AG10803 (cell line): ENCODE data around the gene PCBP3.

ENCODE experiments used
- DNase-seq: peaks from one replicate; pipeline ENCODE4 v3.0.0; 2010; ENCODE audit warnings: low read depth
- H3K4me3 ChIP-seq: 2 replicates; pipeline ENCODE4 v1.5.1; 2011; ENCODE audit warnings: mild to moderate bottlenecking, low read length, control low read depth
- CTCF ChIP-seq: conservative IDR thresholded peaks from 2 replicates; pipeline ENCODE4 v1.5.1; 2011; ENCODE audit warnings: mild to moderate bottlenecking, low read length, control low read depth, inconsistent platforms

Gene PCBP3

GRCh38 chr21:45800339-45801080 is 157.0 kb downstream of the PCBP3 start:
- no peak for DNase-seq
- no peak overlapping the region for H3K4me3 ChIP-seq
- no peak for TF ChIP-seq CTCF

GRCh38 chr21:45801129-45801964 is 157.8 kb downstream of the PCBP3 start:
- no peak for DNase-seq
- no peak overlapping the region for H3K4me3 ChIP-seq
- TF ChIP-seq CTCF = no peak

GRCh38 chr21:45801989-45802388 is 158.5 kb downstream of the PCBP3 start:
- DNase-seq = no peak
- TF ChIP-seq CTCF = no peak
- no peak overlapping the region for H3K4me3 ChIP-seq

GRCh38 chr21:45802425-45802824 is 158.9 kb downstream of the PCBP3 start:
- no peak for TF ChIP-seq CTCF
- no peak overlapping the region for H3K4me3 ChIP-seq
- no peak for DNase-seq

- no peak overlapping the region for H3K4me3 ChIP-seq
- no peak for DNase-seq
- TF ChIP-seq CTCF = no peak
Observed at GRCh38 chr21:45802956-45803617, 159.6 kb downstream of the PCBP3 start.

GRCh38 chr21:45803618-45804340 is 160.3 kb downstream of the PCBP3 start:
- no peak for TF ChIP-seq CTCF
- DNase-seq = no peak
- H3K4me3 ChIP-seq = no peak overlapping the region
